Astrocyte (in vitro differentiated cells and primary cell): ENCODE measurements around the gene ZBTB16.

ENCODE experiments used
- EZH2 ChIP-seq: IDR thresholded peaks from 2 replicates; pipeline ENCODE4 v1.6.1; 2012; ENCODE audit warnings: mild to moderate bottlenecking, low read length, inconsistent platforms; ENCODE audit not compliant: insufficient read depth
- TF ChIP-seq, protein P1 (sequence below): IDR thresholded peaks from 2 replicates; pipeline ENCODE4 v1.5.1; 2011; ENCODE audit warnings: low read depth, mild to moderate bottlenecking, inconsistent platforms, low read length, moderate library complexity; ENCODE audit not compliant: insufficient read depth

- TF ChIP-seq, protein P1, sequence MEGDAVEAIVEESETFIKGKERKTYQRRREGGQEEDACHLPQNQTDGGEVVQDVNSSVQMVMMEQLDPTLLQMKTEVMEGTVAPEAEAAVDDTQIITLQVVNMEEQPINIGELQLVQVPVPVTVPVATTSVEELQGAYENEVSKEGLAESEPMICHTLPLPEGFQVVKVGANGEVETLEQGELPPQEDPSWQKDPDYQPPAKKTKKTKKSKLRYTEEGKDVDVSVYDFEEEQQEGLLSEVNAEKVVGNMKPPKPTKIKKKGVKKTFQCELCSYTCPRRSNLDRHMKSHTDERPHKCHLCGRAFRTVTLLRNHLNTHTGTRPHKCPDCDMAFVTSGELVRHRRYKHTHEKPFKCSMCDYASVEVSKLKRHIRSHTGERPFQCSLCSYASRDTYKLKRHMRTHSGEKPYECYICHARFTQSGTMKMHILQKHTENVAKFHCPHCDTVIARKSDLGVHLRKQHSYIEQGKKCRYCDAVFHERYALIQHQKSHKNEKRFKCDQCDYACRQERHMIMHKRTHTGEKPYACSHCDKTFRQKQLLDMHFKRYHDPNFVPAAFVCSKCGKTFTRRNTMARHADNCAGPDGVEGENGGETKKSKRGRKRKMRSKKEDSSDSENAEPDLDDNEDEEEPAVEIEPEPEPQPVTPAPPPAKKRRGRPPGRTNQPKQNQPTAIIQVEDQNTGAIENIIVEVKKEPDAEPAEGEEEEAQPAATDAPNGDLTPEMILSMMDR, result no peak
- TF ChIP-seq EZH2, result no peak
Observed at GRCh38 chr11:114170226-114170625, 110.7 kb downstream of the ZBTB16 start.
